NCI-H2029 treated with DMSO at 0.1 percent for 48 hours (cell line): ENCODE results near the gene CDH4.

Experiments
- DNase-seq: peaks from one replicate; lab custom pipeline; 2025; lab: John Stamatoyannopoulos, UW

CDH4 gene

GRCh38 chr20:61819921-61820825, 568.1 kb downstream of the CDH4 start:
- DNase-seq = no peak

- no peak for DNase-seq
These were observed 569.7 kb downstream of the CDH4 start for GRCh38 chr20:61821735-61822134.

- DNase-seq = no peak
These were observed 570.3 kb downstream of the CDH4 start for GRCh38 chr20:61822396-61822795.

DNA sequence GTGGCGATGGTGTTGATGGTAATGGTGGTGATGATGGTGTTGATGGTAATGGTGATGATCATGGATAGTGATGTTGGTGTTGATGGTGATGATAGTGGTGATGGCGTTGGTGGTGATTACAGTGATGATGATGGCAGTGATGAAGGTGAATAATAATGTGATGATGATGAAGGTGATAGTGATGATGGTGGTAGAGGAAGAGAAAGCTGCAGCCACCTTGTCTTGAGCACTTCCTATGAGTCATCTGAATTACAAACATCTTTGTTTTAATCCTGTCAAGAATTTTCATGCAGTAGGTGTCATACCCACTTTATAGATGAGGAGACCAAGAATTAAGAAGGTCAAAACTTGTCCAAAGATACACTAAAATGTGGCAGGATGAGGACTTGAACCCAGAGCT, 571.2 kb downstream of the CDH4 start:
- no peak for DNase-seq

DNA sequence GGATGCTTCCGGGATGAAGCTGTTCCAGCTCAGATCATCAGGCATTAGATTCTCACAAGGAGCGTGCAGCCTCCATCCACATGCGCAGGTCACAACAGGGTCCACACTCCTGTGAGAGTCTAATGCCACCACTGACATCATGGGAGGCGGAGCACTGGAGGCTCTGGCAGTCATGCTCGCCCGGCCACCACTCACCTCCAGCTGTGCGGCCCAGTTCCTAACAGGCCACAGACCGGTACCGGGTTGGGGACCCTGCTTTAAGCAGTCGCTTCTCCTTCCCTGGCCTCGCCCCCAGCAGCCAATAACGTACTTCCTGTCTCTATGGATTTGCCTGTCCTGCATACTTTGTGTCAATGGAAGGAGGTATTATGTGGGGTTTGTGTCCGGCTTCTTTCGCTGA, 576.8 kb downstream of the CDH4 start:
- no peak for DNase-seq

GRCh38 chr20:61829526-61829925, 577.5 kb downstream of the CDH4 start:
- no peak for DNase-seq

GRCh38 chr20:61830241-61830930, 578.3 kb downstream of the CDH4 start:
- no peak for DNase-seq

GRCh38 chr20:61830991-61831390, 578.9 kb downstream of the CDH4 start:
- no peak for DNase-seq

- DNase-seq = no peak
These were observed 580.1 kb downstream of the CDH4 start for GRCh38 chr20:61832181-61832580.

DNA sequence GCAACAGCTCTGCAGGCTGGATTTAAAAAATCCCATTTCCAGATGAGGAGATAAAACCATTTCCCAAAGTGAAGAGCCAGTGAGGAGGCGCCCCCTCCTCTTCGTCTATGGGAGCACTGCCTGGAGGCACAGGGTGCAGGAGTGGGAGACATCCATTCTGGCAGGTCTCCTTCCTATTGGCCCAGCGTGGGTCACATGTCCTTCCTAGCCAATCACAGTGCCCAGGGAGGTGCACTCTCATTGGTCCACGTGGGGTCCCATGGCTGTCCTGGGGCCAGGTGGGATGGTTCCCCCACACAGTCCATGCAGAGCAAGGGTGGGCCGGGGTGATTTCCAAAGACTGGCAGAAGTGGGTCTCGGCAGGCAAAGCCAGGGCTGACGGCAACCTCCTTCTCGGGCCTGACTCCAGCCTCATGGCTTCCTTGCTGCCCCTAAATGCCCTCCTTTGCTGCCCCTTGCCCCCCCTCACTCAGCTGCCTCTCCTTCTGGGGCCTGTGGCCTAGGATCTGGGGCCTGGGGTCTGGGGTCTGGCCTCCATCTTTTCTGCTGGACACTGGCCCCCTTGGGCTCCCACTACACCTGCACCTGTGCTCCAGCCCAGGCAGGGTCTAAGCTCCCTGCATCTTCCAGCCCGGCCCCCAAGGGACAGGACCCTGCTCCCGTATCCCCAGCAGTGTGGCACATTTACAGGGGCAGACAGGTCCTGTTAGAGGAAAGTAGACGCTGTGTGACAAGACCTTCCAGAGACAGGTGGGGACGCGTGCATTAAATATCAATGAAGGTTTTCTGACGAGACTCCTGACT, 581.9 kb downstream of the CDH4 start:
- no peak for DNase-seq

DNA sequence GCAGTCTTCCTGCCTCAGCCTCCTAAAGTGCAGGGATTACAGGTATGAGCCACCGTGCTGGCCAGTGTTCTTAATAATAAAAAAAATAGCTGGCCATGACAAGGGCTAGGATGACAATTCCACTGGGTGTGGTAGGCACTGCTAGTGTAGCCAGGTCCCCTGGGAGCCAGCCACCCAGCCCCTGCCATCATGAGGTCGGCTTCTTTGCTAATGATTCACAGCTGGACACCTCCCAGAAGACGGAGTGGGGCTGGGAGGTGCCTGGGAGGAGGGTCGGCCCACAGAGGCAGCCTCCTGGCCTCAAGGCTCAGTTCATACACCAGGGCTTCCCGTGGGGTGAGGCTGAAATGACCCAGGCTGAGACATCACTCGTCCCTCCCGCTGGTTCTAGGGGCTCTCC, 583.2 kb downstream of the CDH4 start:
- no peak for DNase-seq

DNA sequence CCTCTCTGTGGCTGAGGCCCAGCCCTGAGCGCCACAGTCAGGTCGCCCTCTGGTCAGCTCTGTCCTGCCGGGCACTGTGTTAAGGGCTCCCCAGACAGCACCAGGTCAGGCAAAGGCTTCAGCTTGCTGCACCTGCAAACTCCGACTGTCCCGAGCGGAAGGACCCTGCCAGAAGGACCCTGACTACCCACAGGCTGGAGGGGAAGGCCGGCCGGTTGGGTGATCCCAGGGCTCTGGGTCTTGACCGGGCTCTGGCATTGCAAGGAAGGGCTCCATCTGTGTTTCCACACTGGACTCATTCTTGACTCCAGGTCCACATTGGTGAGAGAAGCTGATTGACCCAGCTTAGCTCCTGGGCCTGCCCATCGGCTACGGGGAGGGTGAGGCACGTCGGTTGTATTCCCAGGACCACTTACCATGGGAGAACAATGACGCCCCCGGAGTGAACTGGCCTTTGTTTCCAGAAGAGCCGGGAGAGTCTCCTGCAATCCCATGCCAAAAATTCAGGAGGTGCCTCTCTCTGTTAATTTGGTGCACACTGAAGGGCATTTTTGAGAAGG, 583.8 kb downstream of the CDH4 start:
- DNase-seq = no peak

DNA sequence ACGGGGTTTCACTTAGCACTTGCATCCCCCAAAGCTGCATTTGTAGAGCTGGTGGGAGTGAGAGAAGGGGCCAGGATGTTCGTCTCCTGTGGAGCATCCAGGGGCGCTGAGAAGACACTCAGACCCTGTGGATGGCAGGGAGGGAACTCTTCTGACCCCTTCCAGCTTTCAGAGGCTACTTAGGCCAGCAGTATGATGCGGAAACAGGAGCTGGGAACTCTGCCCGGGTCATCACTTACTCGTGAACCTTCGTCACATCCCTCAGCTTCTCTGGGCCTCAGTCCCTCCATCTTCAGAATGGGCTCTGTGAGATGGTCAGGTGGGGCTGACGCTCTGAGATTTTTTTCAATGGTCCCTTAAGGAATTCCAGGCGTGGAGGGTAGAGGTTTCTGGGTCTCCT, 585.1 kb downstream of the CDH4 start:
- DNase-seq = no peak

- no peak for DNase-seq
These were observed 587.3 kb downstream of the CDH4 start for GRCh38 chr20:61839223-61839911.

- DNase-seq = no peak
These were observed 588.1 kb downstream of the CDH4 start for GRCh38 chr20:61839912-61840778.

DNA sequence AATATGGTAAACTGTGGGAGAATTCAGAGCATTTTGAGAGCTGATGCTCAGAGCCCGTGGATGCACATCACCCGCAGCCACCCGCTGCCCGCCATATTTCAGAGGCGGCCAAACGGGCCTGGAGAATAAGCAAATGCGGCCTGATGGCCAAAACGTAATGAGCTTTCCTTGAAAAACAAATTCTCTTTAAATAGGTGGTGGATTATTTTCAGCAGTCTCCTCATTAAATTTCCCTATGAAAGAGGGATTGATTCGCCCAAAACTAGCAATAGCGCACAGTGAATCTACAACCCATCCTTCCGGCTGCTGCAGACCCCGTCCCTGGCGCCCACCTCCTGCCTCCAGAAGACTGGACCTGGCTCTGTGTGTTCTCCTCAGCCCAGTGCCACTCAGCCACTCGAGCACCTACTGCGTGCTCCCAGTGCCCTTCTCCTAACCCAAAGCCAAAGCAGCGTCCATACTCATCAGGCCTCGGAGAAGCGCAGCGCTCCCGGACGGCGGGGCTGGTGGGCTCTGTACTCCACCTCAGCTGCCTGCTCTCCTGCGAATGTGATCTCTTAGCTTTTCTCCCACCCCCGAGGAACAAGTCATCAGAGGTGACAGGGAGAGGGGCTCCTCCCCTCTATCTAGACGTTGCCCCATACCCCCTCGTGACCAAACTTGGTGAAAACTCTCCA, 588.9 kb downstream of the CDH4 start:
- no peak for DNase-seq

GRCh38 chr20:61841551-61841950, 589.5 kb downstream of the CDH4 start:
- no peak for DNase-seq

DNA sequence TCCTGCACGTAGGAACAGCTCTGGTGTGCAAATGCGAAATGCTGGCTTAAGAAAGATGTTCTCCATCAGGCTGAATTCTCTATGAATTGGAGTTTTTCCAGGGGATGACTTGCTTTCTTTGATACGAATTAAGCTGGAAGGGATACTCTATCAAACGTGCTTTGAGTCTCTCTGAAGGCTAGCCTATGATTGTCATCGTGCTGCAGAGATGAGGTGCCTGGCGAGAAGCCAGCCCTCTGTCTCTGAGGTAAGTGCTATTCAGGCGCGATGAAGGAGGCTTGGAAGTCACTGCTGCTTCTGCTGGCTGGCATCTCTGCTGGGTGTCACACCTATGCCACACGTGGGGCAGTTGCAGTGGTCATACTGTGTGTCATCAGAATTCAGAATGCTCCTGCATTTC, 589.9 kb downstream of the CDH4 start:
- no peak for DNase-seq

DNA sequence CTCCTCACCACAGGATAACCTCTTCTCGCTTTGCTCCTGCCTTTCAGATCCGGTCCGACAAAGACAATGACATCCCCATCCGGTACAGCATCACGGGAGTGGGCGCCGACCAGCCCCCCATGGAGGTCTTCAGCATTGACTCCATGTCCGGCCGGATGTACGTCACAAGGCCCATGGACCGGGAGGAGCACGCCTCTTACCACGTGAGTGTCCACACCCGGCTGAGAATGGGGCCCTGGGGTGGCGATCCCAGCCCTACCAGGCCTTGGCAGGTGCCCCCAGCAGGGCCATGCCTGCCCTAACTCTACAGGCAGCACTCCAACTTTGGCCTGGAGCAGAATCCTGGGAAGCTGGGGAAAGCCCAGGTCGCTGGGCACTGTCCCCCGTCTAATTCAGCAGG, 592.6 kb downstream of the CDH4 start:
- no peak for DNase-seq

DNA sequence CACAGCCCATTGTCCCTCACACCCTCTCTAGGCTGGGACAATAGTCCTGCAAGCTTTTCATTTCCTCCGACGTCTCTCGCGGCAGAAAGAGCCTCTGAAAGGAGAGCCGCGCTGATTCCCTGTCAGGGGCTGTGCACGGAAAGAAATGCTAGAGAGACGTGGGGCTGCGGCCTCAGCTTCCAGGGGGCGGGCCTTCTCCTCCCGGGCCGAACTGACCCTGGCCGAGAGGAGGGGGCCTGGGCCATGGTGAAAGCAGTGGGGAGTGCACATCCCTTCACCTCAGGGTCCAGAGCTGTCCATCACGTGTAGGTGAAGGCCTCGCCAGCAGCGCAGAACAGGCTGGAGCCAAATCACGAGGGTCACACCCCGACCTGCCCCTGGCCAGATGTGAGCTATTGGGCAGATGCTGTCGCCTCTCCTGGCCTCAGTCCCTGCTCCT, 593.2 kb downstream of the CDH4 start:
- DNase-seq = no peak
